Muscle layer of colon (tissue), 2 donors: ENCODE measurements around the gene TOP3A.

Experiments used
- H3K27ac ChIP-seq: one replicate; pipeline ENCODE4 v1.7.0; 2013; ENCODE audit warnings: low read depth, mild to moderate bottlenecking, low read length, moderate library complexity
- H3K27me3 ChIP-seq, 2 donors: one replicate each; pipeline ENCODE4 v1.7.0; 2013; ENCODE audit warnings: low read length in 2 of 2, mild to moderate bottlenecking in 2 of 2; ENCODE audit not compliant: insufficient read depth in 2 of 2, control insufficient read depth in 1 of 2
- H3K36me3 ChIP-seq: one replicate; pipeline ENCODE4 v1.7.0; 2013; ENCODE audit warnings: mild to moderate bottlenecking, low read length; ENCODE audit not compliant: insufficient read depth
- H3K4me1 ChIP-seq: one replicate; pipeline ENCODE4 v1.7.0; 2013; ENCODE audit warnings: mild to moderate bottlenecking, low read length; ENCODE audit not compliant: insufficient read depth
- H3K4me3 ChIP-seq, 2 donors: one replicate each; pipeline ENCODE4 v1.7.0; 2013; ENCODE audit warnings: low read length in 2 of 2, low read depth in 1 of 2, mild to moderate bottlenecking in 1 of 2, moderate library complexity in 1 of 2
- H3K9ac ChIP-seq: one replicate; pipeline ENCODE4 v1.7.0; 2013; ENCODE audit warnings: low read length
- H3K9me3 ChIP-seq: one replicate; pipeline ENCODE4 v1.7.0; 2013; ENCODE audit warnings: mild to moderate bottlenecking, low read length
- donor health status: abdominal sarcoma.
- donor health status: Adenocarcinoma of cecum.

TOP3A gene

GRCh38 chr17:18257982-18258355 is 56.8 kb downstream of the TOP3A start:
- H3K4me1 ChIP-seq: peaks cover 36% of the 10 kb centered on the region

GRCh38 chr17:18257268-18257981 is 57.4 kb downstream of the TOP3A start:
- Histone ChIP-seq H3K27me3 (no peaks in the 10 kb centered on the region), H3K4me1 (peaks cover 34% of the 10 kb centered on the region), H3K9me3 (no peaks in the 10 kb centered on the region), H3K4me3 (peak overlapping the region; percentile 72 to 96), H3K9ac (peak overlapping the region; percentile 82), H3K36me3 (peaks cover 43% of the 10 kb centered on the region), H3K27ac (peak overlapping the region; percentile 87)

More at GRCh38 chr17:18257982-18258355, 56.8 kb downstream of the TOP3A start:
- H3K9me3 ChIP-seq: no peaks in the 10 kb centered on the region
- peak overlapping the region; percentile 87 for H3K27ac ChIP-seq
- peak overlapping the region; percentile 72 to 96 for H3K4me3 ChIP-seq
- H3K27me3 ChIP-seq: no peaks in the 10 kb centered on the region
- peak overlapping the region; percentile 82 for H3K9ac ChIP-seq
- peaks cover 40% of the 10 kb centered on the region for H3K36me3 ChIP-seq

- Histone ChIP-seq H3K9me3 (no peaks in the 10 kb centered on the region), H3K4me3 (peak overlapping the region in 1 of 2 donors; percentile 96), H3K4me1 (peaks cover 28% of the 10 kb centered on the region), H3K36me3 (peaks cover 50% of the 10 kb centered on the region), H3K27me3 (no peaks in the 10 kb centered on the region), H3K9ac (peak overlapping the region; percentile 82), H3K27ac (no peak overlapping the region)
These were observed 58.0 kb downstream of the TOP3A start for GRCh38 chr17:18256776-18257175.

- Histone ChIP-seq H3K9me3 (no peaks in the 10 kb centered on the region), H3K4me3 (no peak overlapping the region), H3K27me3 (no peaks in the 10 kb centered on the region), H3K4me1 (peaks cover 23% of the 10 kb centered on the region), H3K9ac (no peak overlapping the region), H3K36me3 (peaks cover 54% of the 10 kb centered on the region), H3K27ac (no peak overlapping the region)
These were observed 58.4 kb downstream of the TOP3A start for GRCh38 chr17:18256351-18256750.

- Histone ChIP-seq H3K36me3 (peaks cover 67% of the 10 kb centered on the region), H3K4me1 (peaks cover 18% of the 10 kb centered on the region), H3K27ac (no peak overlapping the region), H3K9me3 (no peaks in the 10 kb centered on the region), H3K4me3 (no peak overlapping the region), H3K9ac (no peak overlapping the region), H3K27me3 (no peaks in the 10 kb centered on the region)
These were observed 59.7 kb downstream of the TOP3A start for GRCh38 chr17:18254888-18255649.

GRCh38 chr17:18253947-18254821 is 60.6 kb downstream of the TOP3A start:
- Histone ChIP-seq H3K9ac (no peak overlapping the region), H3K27ac (no peak overlapping the region), H3K27me3 (no peaks in the 10 kb centered on the region), H3K4me1 (peaks cover 14% of the 10 kb centered on the region), H3K36me3 (peaks cover 72% of the 10 kb centered on the region), H3K9me3 (no peaks in the 10 kb centered on the region), H3K4me3 (no peak overlapping the region)

- H3K9me3 ChIP-seq: no peaks in the 10 kb centered on the region
- H3K27ac ChIP-seq: no peak overlapping the region
- no peak overlapping the region for H3K9ac ChIP-seq
- H3K4me1 ChIP-seq: peaks cover 14% of the 10 kb centered on the region
- no peak overlapping the region for H3K4me3 ChIP-seq
- H3K27me3 ChIP-seq: no peaks in the 10 kb centered on the region
- H3K36me3 ChIP-seq: peaks cover 80% of the 10 kb centered on the region
These were observed 61.5 kb downstream of the TOP3A start for GRCh38 chr17:18253187-18253884.

- Histone ChIP-seq H3K4me3 (no peak overlapping the region), H3K27ac (no peak overlapping the region), H3K9ac (no peak overlapping the region), H3K27me3 (no peaks in the 10 kb centered on the region), H3K4me1 (peaks cover 8% of the 10 kb centered on the region), H3K9me3 (no peaks in the 10 kb centered on the region), H3K36me3 (peaks cover 89% of the 10 kb centered on the region)
These were observed 62.6 kb downstream of the TOP3A start for GRCh38 chr17:18252160-18252559.

- no peaks in the 10 kb centered on the region for H3K9me3 ChIP-seq
- H3K4me1 ChIP-seq: no peaks in the 10 kb centered on the region
- no peaks in the 10 kb centered on the region for H3K27me3 ChIP-seq
- no peak overlapping the region for H3K27ac ChIP-seq
- no peak overlapping the region for H3K9ac ChIP-seq
- peaks cover 89% of the 10 kb centered on the region for H3K36me3 ChIP-seq
- no peak overlapping the region for H3K4me3 ChIP-seq
These were observed 63.6 kb downstream of the TOP3A start for GRCh38 chr17:18251204-18251603.

GRCh38 chr17:18250708-18251107 is 64.1 kb downstream of the TOP3A start:
- Histone ChIP-seq H3K4me1 (no peaks in the 10 kb centered on the region), H3K36me3 (peaks cover 89% of the 10 kb centered on the region)

GRCh38 chr17:18250259-18250658 is 64.5 kb downstream of the TOP3A start:
- H3K27me3 ChIP-seq: no peaks in the 10 kb centered on the region
- H3K27ac ChIP-seq: no peak overlapping the region
- no peaks in the 10 kb centered on the region for H3K4me1 ChIP-seq
- H3K36me3 ChIP-seq: peaks cover 89% of the 10 kb centered on the region
- no peaks in the 10 kb centered on the region for H3K9me3 ChIP-seq
- H3K9ac ChIP-seq: no peak overlapping the region
- no peak overlapping the region for H3K4me3 ChIP-seq

More at GRCh38 chr17:18250708-18251107, 64.1 kb downstream of the TOP3A start:
- Histone ChIP-seq H3K27me3 (no peaks in the 10 kb centered on the region), H3K9ac (no peak overlapping the region), H3K4me3 (no peak overlapping the region), H3K9me3 (no peaks in the 10 kb centered on the region), H3K27ac (no peak overlapping the region)
